HepG2 (cell line): ENCODE results near the gene CACNA1I. TPM values are rescaled to one million over a fixed set of nuclear protein-coding genes. Genes with fewer than 3 reads are reported as not detected.
A peak's percentile ranks its signal among the peaks of the same experiment; 100 is the strongest.

Experiments used
- BCL6 ChIP-seq: IDR thresholded peaks from 2 replicates; pipeline ENCODE4 v1.6.1; 2016; ENCODE audit warnings: missing genetic modification reagents, missing compliant biosample characterization
- CHD4 ChIP-seq: fragments of 200-600 bp; sonication (generic); IDR thresholded peaks from 2 replicates; pipeline ENCODE4 v1.7.0; 2017; ENCODE audit warnings: mild to moderate bottlenecking, low read length, borderline replicate concordance
- CREBL2 ChIP-seq: sonication (generic); formaldehyde crosslinking; IDR thresholded peaks from 2 replicates; pipeline ENCODE4 v1.8.1; 2023; ENCODE audit warnings: missing genetic modification reagents, mild to moderate bottlenecking, borderline replicate concordance
- EP300 ChIP-seq, 3 experiments: sonication (generic) in 1 of 3; formaldehyde crosslinking in 1 of 3; IDR thresholded peaks; 2 replicates each; pipeline versions ENCODE4 v1.5.1 to v1.6.1; 2011 to 2020; ENCODE audit warnings: low read depth in 2 of 3, low read length in 2 of 3, borderline replicate concordance in 1 of 3, improper control_type of control experiment in 1 of 3, mild to moderate bottlenecking in 1 of 3, missing genetic modification reagents in 1 of 3, moderate library complexity in 1 of 3
- ETS1 ChIP-seq: sonication (generic); formaldehyde crosslinking; IDR thresholded peaks from 2 replicates; pipeline ENCODE4 v1.4.0; 2020; ENCODE audit warnings: missing genetic modification reagents
- ETV6 ChIP-seq: sonication (generic); formaldehyde crosslinking; conservative IDR thresholded peaks from 2 replicates; pipeline ENCODE4 v1.4.0; 2020; ENCODE audit warnings: missing genetic modification reagents
- HMGXB4 ChIP-seq, 2 experiments: sonication (generic) in 1 of 2; formaldehyde crosslinking in 1 of 2; IDR thresholded peaks; 2 replicates each; pipeline versions ENCODE4 v1.4.0 to v1.6.1; 2018 to 2020; ENCODE audit warnings: missing genetic modification reagents in 2 of 2, borderline replicate concordance in 1 of 2, low read depth in 1 of 2, mild to moderate bottlenecking in 1 of 2, missing biosample characterization in 1 of 2
- NPAS2 ChIP-seq: sonication (generic); formaldehyde crosslinking; IDR thresholded peaks from 2 replicates; pipeline ENCODE4 v1.8.0; 2022; ENCODE audit warnings: mild to moderate bottlenecking, missing genetic modification reagents, borderline replicate concordance
- POLR2G ChIP-seq: fragments of 200-400 bp; formaldehyde crosslinking; IDR thresholded peaks from 2 replicates; pipeline ENCODE4 v1.6.1; 2018; ENCODE audit warnings: mild to moderate bottlenecking, low read depth, low read length, moderate library complexity
- RBM39 ChIP-seq: fragments of 200-400 bp; formaldehyde crosslinking; IDR thresholded peaks from one replicate; pipeline ENCODE4 v1.6.1; 2018; ENCODE audit warnings: antibody characterized with exemption, mild to moderate bottlenecking, low read depth, low read length; ENCODE audit not compliant: poor library complexity, severe bottlenecking
- RORA ChIP-seq: sonication (generic); formaldehyde crosslinking; IDR thresholded peaks from 2 replicates; pipeline ENCODE4 v1.5.0; 2020; ENCODE audit warnings: mild to moderate bottlenecking, missing genetic modification reagents, moderate library complexity
- SOX6 ChIP-seq, 2 experiments: fragments of 450-650 bp in 1 of 2; sonication (generic) in 1 of 2; formaldehyde crosslinking in 1 of 2; IDR thresholded peaks; 2 replicates each; pipeline versions ENCODE4 v1.4.0 to v1.6.1; 2017 to 2020; ENCODE audit warnings: antibody characterized with exemption in 1 of 2, mild to moderate bottlenecking in 1 of 2, missing genetic modification reagents in 1 of 2
- TGIF2 ChIP-seq: IDR thresholded peaks from 2 replicates; pipeline ENCODE4 v1.6.1; 2016; ENCODE audit warnings: control low read depth, missing compliant biosample characterization
- ZEB1 ChIP-seq: IDR thresholded peaks from 2 replicates; pipeline ENCODE4 v1.6.1; 2012; ENCODE audit warnings: mild to moderate bottlenecking, low read depth, inconsistent platforms; ENCODE audit not compliant: insufficient replicate concordance
- ZNF282 ChIP-seq: fragments of 450-650 bp; IDR thresholded peaks from 2 replicates; pipeline ENCODE4 v1.6.1; 2018; ENCODE audit not compliant: partially characterized antibody
- ZNF326 ChIP-seq: sonication (generic); formaldehyde crosslinking; IDR thresholded peaks from 2 replicates; pipeline ENCODE4 v1.4.0; 2020; ENCODE audit warnings: missing genetic modification reagents, borderline replicate concordance
- ZNF557 ChIP-seq: sonication (generic); formaldehyde crosslinking; IDR thresholded peaks from 2 replicates; pipeline ENCODE4 v1.4.0; 2020; ENCODE audit warnings: missing genetic modification reagents
- ZNF674 ChIP-seq: sonication (generic); formaldehyde crosslinking; IDR thresholded peaks from 2 replicates; pipeline ENCODE4 v1.5.0; 2020; ENCODE audit warnings: low read depth, mild to moderate bottlenecking, missing genetic modification reagents
- ZNF781 ChIP-seq: sonication (generic); formaldehyde crosslinking; IDR thresholded peaks from 2 replicates; pipeline ENCODE4 v1.5.1; 2020; ENCODE audit warnings: borderline replicate concordance, mild to moderate bottlenecking, missing genetic modification reagents; ENCODE audit errors: not compliant biosample characterization
- polyA plus RNA-seq, 8 experiments: library from polyadenylated mRNA; depleted of rRNA in 3 of 8; stranded (reverse) in 7 of 8; unstranded in 1 of 8; fragments of >200 nt; fragmentation: Illumina TruSeq in 4 of 8; extraction: Trizol in 4 of 8; gene quantifications; 2 replicates each; pipeline versions ENCODE4 v1.2.1 to v1.2.3, GENCODE V29; 2011 to 2016; ENCODE audit warnings: low read depth in 4 of 8, missing spikeins in 1 of 8, mixed read lengths in 1 of 8; ENCODE audit not compliant: insufficient read depth in 1 of 8
- total RNA-seq, 5 experiments: library from RNA; depleted of rRNA; stranded (reverse); fragments of >200 nt; fragmentation: Illumina TruSeq; extraction: Trizol; gene quantifications; 2 replicates each; pipeline ENCODE4 v1.2.3, GENCODE V29; 2016; ENCODE audit warnings: low read depth in 1 of 5
- TF ChIP-seq, protein P1 (sequence below): sonication (generic); formaldehyde crosslinking; IDR thresholded peaks from 2 replicates; pipeline ENCODE4 v1.4.0; 2020; ENCODE audit warnings: mild to moderate bottlenecking, missing genetic modification reagents

CACNA1I gene
- total and polyA plus RNA-seq, 2 of the 13 experiments (the other 11 are each of a cell fraction or from before 2014, with no cell fraction given): not detected

DNA sequence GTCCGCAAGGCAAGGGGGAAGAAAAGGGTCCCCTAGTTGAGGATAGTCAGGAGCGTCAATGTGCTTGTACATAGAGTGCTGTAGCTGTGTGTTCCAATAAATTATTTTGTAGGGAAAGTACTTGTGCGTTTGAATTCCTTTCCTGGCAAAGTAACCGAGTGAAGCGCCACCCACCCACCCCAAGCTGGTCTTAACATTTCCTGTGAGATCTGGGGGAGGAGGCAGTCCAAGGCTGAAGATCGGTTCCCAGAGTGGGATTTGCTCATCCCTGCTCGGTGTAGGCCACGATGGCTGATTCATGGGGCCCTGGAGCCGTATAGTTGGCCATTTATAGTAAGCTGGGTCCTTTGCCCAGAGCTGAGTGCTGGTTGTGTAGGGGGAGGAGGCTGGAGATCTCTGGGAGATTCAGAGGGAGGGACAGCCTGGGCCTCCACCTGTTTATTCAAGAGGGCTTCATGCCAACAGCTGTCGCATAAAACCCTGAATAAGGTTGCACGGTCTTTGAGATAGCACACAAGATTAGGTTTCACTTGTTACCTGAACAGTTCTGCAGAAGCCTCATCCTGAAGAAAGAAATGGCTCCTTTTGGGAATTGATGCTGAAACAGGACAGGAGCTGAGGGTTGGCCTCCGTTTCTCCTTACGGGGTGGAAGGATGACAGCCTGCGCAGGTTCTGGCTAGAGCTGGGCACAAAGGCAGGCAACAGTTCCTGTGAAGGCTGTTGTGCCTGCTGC, 47.8 kb upstream of the CACNA1I start (continued):
- TF ChIP-seq RORA (CRISPR knock-in tag) (no peak), RBM39 (no peak), ETS1 (CRISPR knock-in tag) (no peak), EP300 (IDR thresholded peaks at IDR 0.05; ENCODE audit: low read depth in 2 of 2, low read length in 2 of 2) (no peak), EP300 (CRISPR knock-in tag; IDR thresholded peaks at IDR 0.05; ENCODE audit: borderline replicate concordance) (no peak), HMGXB4 (CRISPR knock-in tag; IDR thresholded peaks at IDR 0.05; ENCODE audit: borderline replicate concordance in 1 of 2, low read depth in 1 of 2) (0 out of 4 replicates have a peak, but pooled peaks of 1 of the 2 experiments have one; percentile 21), ZNF557 (no peak), SOX6 (IDR thresholded peaks at IDR 0.05) (no peak), SOX6 (CRISPR knock-in tag; IDR thresholded peaks at IDR 0.05) (no peak), TGIF2 (CRISPR knock-in tag) (no peak), NPAS2 (CRISPR knock-in tag) (no peak), CHD4 (no peak), ZNF326 (no peak), ZNF282 (no peak), ZNF781 (CRISPR knock-in tag) (no peak), POLR2G (peak; percentile 85; the same call in 1 of the 2 replicates), BCL6 (CRISPR knock-in tag) (no peak), CREBL2 (CRISPR knock-in tag) (no peak), ETV6 (CRISPR knock-in tag) (0 out of 2 replicates have a peak, but pooled peaks have one; percentile 32), ZNF674 (CRISPR knock-in tag) (no peak), ZEB1 (no peak)
- TF ChIP-seq, protein P1, sequence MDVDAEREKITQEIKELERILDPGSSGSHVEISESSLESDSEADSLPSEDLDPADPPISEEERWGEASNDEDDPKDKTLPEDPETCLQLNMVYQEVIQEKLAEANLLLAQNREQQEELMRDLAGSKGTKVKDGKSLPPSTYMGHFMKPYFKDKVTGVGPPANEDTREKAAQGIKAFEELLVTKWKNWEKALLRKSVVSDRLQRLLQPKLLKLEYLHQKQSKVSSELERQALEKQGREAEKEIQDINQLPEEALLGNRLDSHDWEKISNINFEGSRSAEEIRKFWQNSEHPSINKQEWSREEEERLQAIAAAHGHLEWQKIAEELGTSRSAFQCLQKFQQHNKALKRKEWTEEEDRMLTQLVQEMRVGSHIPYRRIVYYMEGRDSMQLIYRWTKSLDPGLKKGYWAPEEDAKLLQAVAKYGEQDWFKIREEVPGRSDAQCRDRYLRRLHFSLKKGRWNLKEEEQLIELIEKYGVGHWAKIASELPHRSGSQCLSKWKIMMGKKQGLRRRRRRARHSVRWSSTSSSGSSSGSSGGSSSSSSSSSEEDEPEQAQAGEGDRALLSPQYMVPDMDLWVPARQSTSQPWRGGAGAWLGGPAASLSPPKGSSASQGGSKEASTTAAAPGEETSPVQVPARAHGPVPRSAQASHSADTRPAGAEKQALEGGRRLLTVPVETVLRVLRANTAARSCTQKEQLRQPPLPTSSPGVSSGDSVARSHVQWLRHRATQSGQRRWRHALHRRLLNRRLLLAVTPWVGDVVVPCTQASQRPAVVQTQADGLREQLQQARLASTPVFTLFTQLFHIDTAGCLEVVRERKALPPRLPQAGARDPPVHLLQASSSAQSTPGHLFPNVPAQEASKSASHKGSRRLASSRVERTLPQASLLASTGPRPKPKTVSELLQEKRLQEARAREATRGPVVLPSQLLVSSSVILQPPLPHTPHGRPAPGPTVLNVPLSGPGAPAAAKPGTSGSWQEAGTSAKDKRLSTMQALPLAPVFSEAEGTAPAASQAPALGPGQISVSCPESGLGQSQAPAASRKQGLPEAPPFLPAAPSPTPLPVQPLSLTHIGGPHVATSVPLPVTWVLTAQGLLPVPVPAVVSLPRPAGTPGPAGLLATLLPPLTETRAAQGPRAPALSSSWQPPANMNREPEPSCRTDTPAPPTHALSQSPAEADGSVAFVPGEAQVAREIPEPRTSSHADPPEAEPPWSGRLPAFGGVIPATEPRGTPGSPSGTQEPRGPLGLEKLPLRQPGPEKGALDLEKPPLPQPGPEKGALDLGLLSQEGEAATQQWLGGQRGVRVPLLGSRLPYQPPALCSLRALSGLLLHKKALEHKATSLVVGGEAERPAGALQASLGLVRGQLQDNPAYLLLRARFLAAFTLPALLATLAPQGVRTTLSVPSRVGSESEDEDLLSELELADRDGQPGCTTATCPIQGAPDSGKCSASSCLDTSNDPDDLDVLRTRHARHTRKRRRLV (CRISPR knock-in tag): 0 out of 2 replicates have a peak, but pooled peaks have one; percentile 34
